Right lobe of liver (tissue), 6 donors: ENCODE measurements around the gene FUCA1. TPM values are rescaled to one million over a fixed set of nuclear protein-coding genes. Genes with fewer than 3 reads are reported as not detected.
"Not testable (repeated sequence)": the region's sequence is repeated elsewhere in the genome, so short reads cannot be mapped to it uniquely, and the experiment has no call there.

ENCODE experiments used
- ATAC-seq, 4 donors: fragments of 200-7000 bp; cut with Tn5 transposase; one replicate each; pipeline ENCODE4 v1.9.1; 2020; ENCODE audit warnings: mild to moderate bottlenecking in 4 of 4, moderate library complexity in 4 of 4
- DNase-seq, 3 donors: peaks; one replicate each; pipeline ENCODE4 v3.0.0-alpha.2; 2020
- H3K27ac ChIP-seq, 3 donors: fragments of 200-600 bp; one replicate each; pipeline ENCODE4 v1.8.0; 2022
- H3K27me3 ChIP-seq, 2 donors: fragments of 200-600 bp; one replicate each; pipeline ENCODE4 v1.8.0; 2022
- H3K36me3 ChIP-seq, 4 donors: fragments of 200-600 bp; sonication (generic) in 1 of 4; one replicate each; pipeline versions ENCODE4 v1.5.1 to v1.8.0; 2017 to 2022; ENCODE audit warnings: control low read depth in 1 of 4
- H3K4me1 ChIP-seq, 4 donors: fragments of 200-600 bp; sonication (generic) in 1 of 4; one replicate each; pipeline versions ENCODE4 v1.5.1 to v1.8.0; 2017 to 2022; ENCODE audit warnings: control low read depth in 1 of 4
- H3K4me3 ChIP-seq, 3 donors: fragments of 200-600 bp; one replicate each; pipeline ENCODE4 v1.8.0; 2022
- H3K9me3 ChIP-seq, 4 donors: fragments of 200-600 bp; sonication (generic) in 1 of 4; one replicate each; pipeline versions ENCODE4 v1.5.1 to v1.8.0; 2017 to 2022; ENCODE audit warnings: control low read depth in 1 of 4
- CTCF ChIP-seq, 4 donors: fragments of 200-600 bp in 3 of 4; fragments of 450-650 bp in 1 of 4; IDR thresholded peaks; one replicate each; pipeline versions ENCODE4 v1.5.1 to v1.8.0; 2016 to 2022; ENCODE audit warnings: antibody characterized with exemption in 4 of 4, mild to moderate bottlenecking in 2 of 4
- POLR2A ChIP-seq: fragments of 450-650 bp; IDR thresholded peaks from one replicate; pipeline ENCODE4 v1.6.1; 2017; ENCODE audit warnings: antibody characterized with exemption, mild to moderate bottlenecking
- WGBS: methylation state at CpG from one replicate; pipeline ENCODE4 v1.1.6; 2018; ENCODE audit warnings: low coverage, low lambda C conversion rate; ENCODE audit not compliant: insufficient coverage; ENCODE audit errors: missing lambda C conversion rate; 5-methylcytosine and 5-hydroxymethylcytosine counted together
- intact Hi-C, 2 donors: fragments of 100-400 bp; cut with DNase I; formaldehyde crosslinking; loops; one replicate each; pipeline versions ENCODE4 v1.11.2 to v1.14.1; 2022
- total RNA-seq, 6 experiments: library from RNA; depleted of rRNA in 2 of 6; stranded (reverse); fragments of >200 nt in 2 of 6; fragmentation: NEBNext Ultra II Directional in 3 of 6; extraction: Animal tissue kit (Norgen Biotek cat#: 25700) in 3 of 6; gene quantifications; one replicate each; pipeline versions ENCODE4 v1.1.0 to v1.2.4, GENCODE V29; 2016 to 2023
- donor health status: DM: no; HTN: yes; CAD: no.
- donor health status: DM: no; HTN: no; CAD: no.
- donor health status: DM: no; HTN: no; CAD: no.
- donor health status: DM: no; HTN: yes; CAD: no.
- donor health status: DM: no; HTN: yes; CAD: no.

The FUCA1 gene
- total RNA-seq, 6 experiments from 2014 or later, result 37.1 to 54.7 (median 45.1) TPM

GRCh38 chr1:23865543-23865930 lies 2.6 kb downstream of the FUCA1 start:
- ATAC-seq (no peak), DNase-seq (no peak)
- Histone ChIP-seq H3K27me3 (no peaks in the 10 kb centered on the region), H3K9me3 (no peaks in the 10 kb centered on the region), H3K4me3 (no peak overlapping the region), H3K27ac (no peak overlapping the region), H3K36me3 (peaks cover 0 to 28% (median 5%) of the 10 kb centered on the region in 4 donors), H3K4me1 (peaks cover 0 to 7% (median 3%) of the 10 kb centered on the region in 4 donors)
- intact Hi-C loops, result loop anchor here in 1 of 2 donors (10.0 kb wide), 1 partner anchor 61 kb away; the partner anchor contains the start of gene GALE
- TF ChIP-seq CTCF (IDR thresholded peaks at IDR 0.05) (no peak), POLR2A (no peak)
- 100% methylated on average over 4 of the region's 4 CpGs for WGBS

GRCh38 chr1:23864801-23865542 lies 3.1 kb downstream of the FUCA1 start:
- intact Hi-C loops, result loop anchor here in 1 of 2 donors (10.0 kb wide), 1 partner anchor 60 kb away; the partner anchor contains the start of gene GALE

DNA sequence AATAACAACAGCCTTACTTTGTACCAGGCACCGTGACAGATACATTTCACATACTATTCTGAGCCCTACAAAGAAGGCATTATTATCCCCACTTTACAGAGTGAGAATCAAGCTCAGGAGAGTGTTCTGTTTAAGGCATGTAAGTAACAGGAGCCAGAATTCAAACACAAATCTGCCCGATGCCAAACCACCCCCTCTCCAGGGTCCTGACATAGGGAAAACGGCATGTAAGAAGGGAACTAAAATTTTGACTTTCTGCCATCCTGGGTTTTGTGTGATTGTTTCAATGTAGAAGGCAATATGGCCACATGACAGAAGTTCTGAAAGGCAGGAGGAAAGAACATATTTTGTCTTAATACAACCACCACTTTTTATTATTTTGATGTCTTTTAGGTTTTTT lies 5.5 kb downstream of the FUCA1 start:
- no peak for ATAC-seq
- H3K36me3 ChIP-seq, result peaks cover 0 to 39% (median 8%) of the 10 kb centered on the region in 4 donors

More at GRCh38 chr1:23864801-23865542, 3.1 kb downstream of the FUCA1 start:
- no peak for ATAC-seq
- no peaks in the 10 kb centered on the region for H3K9me3 ChIP-seq
- H3K4me1 ChIP-seq, result peaks cover 0 to 7% (median 3%) of the 10 kb centered on the region in 4 donors
- 96% methylated on average over 5 of the region's 13 CpGs for WGBS
- no peaks in the 10 kb centered on the region for H3K27me3 ChIP-seq
- peaks cover 0 to 28% (median 5%) of the 10 kb centered on the region in 4 donors for H3K36me3 ChIP-seq
- no peak overlapping the region for H3K27ac ChIP-seq
- DNase-seq, result no peak
- H3K4me3 ChIP-seq, result no peak overlapping the region
- TF ChIP-seq CTCF (IDR thresholded peaks at IDR 0.05) (no peak), POLR2A (no peak)

GRCh38 chr1:23854568-23854967 lies 13.5 kb downstream of the FUCA1 start:
- no peak for DNase-seq
- Histone ChIP-seq H3K4me3 (no peak overlapping the region), H3K27me3 (no peaks in the 10 kb centered on the region), H3K27ac (no peak overlapping the region), H3K9me3 (no peaks in the 10 kb centered on the region), H3K36me3 (peaks cover 0 to 19% (median 2%) of the 10 kb centered on the region in 4 donors), H3K4me1 (no peaks in the 10 kb centered on the region)
- TF ChIP-seq CTCF (IDR thresholded peaks at IDR 0.05) (peak; percentile 32 to 51 (median 38)), POLR2A (no peak)
- intact Hi-C loops, result no loop called here
- peak; percentile 40 to 78 (median 56) for ATAC-seq
- 0% methylated on average over 2 of the region's 2 CpGs for WGBS

More for the DNA sequence above, 5.5 kb downstream of the FUCA1 start:
- WGBS, result 74% methylated on average over 3 of the region's 3 CpGs
- TF ChIP-seq CTCF (IDR thresholded peaks at IDR 0.05) (no peak), POLR2A (no peak)
- Histone ChIP-seq H3K4me1 (peaks cover 0 to 7% (median 3%) of the 10 kb centered on the region in 4 donors), H3K4me3 (no peak overlapping the region), H3K9me3 (no peaks in the 10 kb centered on the region), H3K27me3 (no peaks in the 10 kb centered on the region), H3K27ac (no peak overlapping the region)
- intact Hi-C loops, result loop anchor here in 1 of 2 donors (10.0 kb wide), 1 partner anchor 58 kb away; the partner anchor contains the start of gene GALE
- DNase-seq, result no peak

DNA sequence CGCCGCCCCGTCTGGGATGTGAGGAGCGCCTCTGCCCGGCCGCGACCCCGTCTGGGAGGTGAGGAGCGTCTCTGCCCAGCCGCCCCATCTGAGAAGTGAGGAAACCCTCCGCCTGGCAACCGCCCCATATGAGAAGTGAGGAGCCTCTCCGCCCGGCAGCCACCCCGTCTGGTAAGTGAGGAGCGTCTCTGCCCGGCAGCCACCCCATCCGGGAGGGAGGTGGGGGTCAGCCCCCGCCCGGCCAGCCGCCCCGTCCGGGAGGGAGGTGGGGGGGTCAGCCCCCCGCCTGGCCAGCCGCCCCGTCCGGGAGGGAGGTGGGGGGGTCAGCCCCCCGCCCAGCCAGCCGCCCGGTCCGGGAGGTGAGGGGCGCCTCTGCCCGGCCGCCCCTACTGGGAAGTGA lies 15.0 kb downstream of the FUCA1 start:
- not testable (repeated sequence) for ATAC-seq
- WGBS, result no CpG with 5 or more reads among the region's 34 CpGs

DNA sequence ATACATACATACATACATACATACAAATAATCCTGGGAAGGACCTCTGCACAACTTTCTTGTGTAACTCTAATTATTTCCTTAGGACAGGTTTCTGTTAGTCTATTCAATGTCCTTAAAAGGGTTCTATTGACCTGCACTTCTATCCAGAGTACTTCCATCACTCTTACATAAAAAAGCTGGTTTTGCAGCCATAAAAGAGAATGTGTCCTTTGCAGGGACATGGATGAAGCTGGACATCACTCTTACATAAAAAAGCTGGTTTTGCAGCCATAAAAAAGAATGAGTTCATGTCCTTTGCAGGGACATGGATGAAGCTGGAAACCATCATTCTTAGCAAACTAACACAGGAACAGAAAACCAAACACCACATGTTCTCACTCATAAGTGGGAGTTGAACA lies 16.7 kb downstream of the FUCA1 start:
- H3K9me3 ChIP-seq, H3K4me1 ChIP-seq, H3K27me3 ChIP-seq, DNase-seq, H3K27ac ChIP-seq, ATAC-seq, intact Hi-C loops, H3K4me3 ChIP-seq: not testable (repeated sequence)
- peaks cover 0 to 24% (median 2%) of the 10 kb centered on the region in 4 donors for H3K36me3 ChIP-seq

More for the DNA sequence above, 15.0 kb downstream of the FUCA1 start:
- H3K27me3 ChIP-seq, H3K4me1 ChIP-seq, DNase-seq, H3K4me3 ChIP-seq, H3K27ac ChIP-seq, H3K9me3 ChIP-seq, intact Hi-C loops: not testable (repeated sequence)
- peaks cover 0 to 14% (median 0%) of the 10 kb centered on the region in 4 donors for H3K36me3 ChIP-seq
